ENCODE data around the gene EMX1. TPM values are rescaled to one million over a fixed set of nuclear protein-coding genes. Genes with fewer than 3 reads are reported as not detected.

The EMX1 gene
- total RNA-seq, 1 experiment from 2014 or later = not detected

DNA sequence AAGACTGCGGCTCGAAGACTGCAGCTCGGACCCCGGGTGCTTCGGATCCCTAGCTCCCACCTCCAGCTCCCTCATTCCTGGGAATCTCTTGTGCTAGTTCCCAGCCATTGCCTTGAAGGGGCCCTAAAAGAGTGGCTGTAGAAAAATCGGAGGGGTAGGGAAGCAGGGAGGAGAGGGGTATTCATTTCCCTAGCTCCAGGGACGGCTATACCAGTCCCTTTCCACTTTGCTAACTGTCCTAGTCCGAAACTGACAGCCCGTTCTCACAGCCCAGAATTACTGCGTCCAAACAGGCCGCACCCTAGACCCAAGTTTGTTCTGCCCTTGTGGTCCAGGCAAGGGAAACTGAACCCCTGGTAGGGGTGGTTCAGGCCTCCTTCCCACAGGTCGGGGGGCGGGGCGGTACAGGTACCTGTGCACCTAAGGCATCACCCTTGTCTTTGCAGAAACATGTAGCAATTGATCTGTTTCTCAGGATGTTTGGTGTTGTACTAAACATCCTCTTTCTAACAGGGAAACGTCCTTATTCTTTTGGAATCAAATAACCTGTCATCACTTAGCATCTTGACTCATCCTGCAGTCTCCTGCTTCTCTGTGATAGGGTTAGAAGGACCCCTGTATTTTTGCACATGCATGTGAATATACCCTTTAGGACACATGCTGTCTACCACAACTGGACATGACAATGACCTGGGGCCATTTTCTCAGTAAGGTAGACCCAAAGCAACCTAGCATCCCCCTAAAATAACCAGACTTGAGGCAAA lies 4.0 kb downstream of the EMX1 start:
- Histone ChIP-seq H3K9ac (ENCODE audit: low read length) (no peak overlapping the region), H3K9me3 (ENCODE audit: low read length) (no peaks in the 10 kb centered on the region), H3K36me3 (ENCODE audit: low read depth, low read length) (no peaks in the 10 kb centered on the region), H3K27ac (ENCODE audit: low read length) (no peak overlapping the region), H3K4me2 (ENCODE audit: low read length) (no peak overlapping the region), H3K4me1 (ENCODE audit: insufficient read depth, low read length) (peaks cover 16% of the 10 kb centered on the region; the same call in 1 of the 2 replicates), H3F3A (ENCODE audit: low read length, unreplicated experiment) (no peaks in the 10 kb centered on the region), H3K27me3 (ENCODE audit: low read length) (peaks cover 93% of the 10 kb centered on the region), H3K79me2 (ENCODE audit: low read length) (no peaks in the 10 kb centered on the region), H3K9me2 (replicated peaks; ENCODE audit: low read length) (no peaks in the 10 kb centered on the region), H4K20me1 (ENCODE audit: low read length) (no peaks in the 10 kb centered on the region), H3K4me3 (ENCODE audit: low read length) (no peak overlapping the region), H2AFZ (ENCODE audit: low read length) (no peak overlapping the region)
- DNase-seq = no peak
- no TSS peak for BruUV-seq (replicated peaks)
- intact Hi-C loops (cut with micrococcal nuclease) = no loop called here
- POLR2A ChIA-PET (ENCODE audit: unreplicated experiment) = no interaction called here
- ATAC-seq = no peak
- CTCF ChIA-PET = no interaction called here
- TF ChIP-seq, protein P1, sequence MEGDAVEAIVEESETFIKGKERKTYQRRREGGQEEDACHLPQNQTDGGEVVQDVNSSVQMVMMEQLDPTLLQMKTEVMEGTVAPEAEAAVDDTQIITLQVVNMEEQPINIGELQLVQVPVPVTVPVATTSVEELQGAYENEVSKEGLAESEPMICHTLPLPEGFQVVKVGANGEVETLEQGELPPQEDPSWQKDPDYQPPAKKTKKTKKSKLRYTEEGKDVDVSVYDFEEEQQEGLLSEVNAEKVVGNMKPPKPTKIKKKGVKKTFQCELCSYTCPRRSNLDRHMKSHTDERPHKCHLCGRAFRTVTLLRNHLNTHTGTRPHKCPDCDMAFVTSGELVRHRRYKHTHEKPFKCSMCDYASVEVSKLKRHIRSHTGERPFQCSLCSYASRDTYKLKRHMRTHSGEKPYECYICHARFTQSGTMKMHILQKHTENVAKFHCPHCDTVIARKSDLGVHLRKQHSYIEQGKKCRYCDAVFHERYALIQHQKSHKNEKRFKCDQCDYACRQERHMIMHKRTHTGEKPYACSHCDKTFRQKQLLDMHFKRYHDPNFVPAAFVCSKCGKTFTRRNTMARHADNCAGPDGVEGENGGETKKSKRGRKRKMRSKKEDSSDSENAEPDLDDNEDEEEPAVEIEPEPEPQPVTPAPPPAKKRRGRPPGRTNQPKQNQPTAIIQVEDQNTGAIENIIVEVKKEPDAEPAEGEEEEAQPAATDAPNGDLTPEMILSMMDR (conservative IDR thresholded peaks at IDR 0.05; ENCODE audit: low read depth, low read length) = no peak
- TF ChIP-seq EZH2 (IDR thresholded peaks at IDR 0.05; ENCODE audit: low read length, unreplicated experiment) (no peak), EZH2phosphoT487 (IDR thresholded peaks at IDR 0.05; ENCODE audit: borderline replicate concordance, low read length) (no peak)

DNA sequence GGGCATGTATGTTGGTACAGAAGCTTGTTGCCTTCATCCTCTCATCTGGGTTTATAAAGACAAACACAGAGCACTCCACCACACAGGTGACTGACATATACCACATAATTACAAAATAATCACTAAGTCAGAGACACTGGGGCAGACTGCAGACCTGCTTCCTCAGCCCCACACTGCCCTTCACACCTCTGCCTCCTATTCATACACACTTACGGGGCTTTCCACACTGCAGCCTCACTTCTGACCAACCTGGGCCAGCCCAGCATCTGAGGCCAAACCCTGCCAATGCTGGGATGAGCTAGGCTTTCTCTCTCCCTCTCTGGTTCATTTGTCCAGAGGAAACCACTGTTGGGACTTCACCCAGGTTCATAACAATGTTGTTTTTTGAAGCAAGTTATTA lies 4.5 kb downstream of the EMX1 start:
- Histone ChIP-seq H4K20me1 (ENCODE audit: low read length) (no peaks in the 10 kb centered on the region), H3K79me2 (ENCODE audit: low read length) (no peaks in the 10 kb centered on the region), H2AFZ (ENCODE audit: low read length) (no peak overlapping the region), H3K4me2 (ENCODE audit: low read length) (no peak overlapping the region), H3F3A (ENCODE audit: low read length, unreplicated experiment) (no peaks in the 10 kb centered on the region), H3K27ac (ENCODE audit: low read length) (no peak overlapping the region), H3K36me3 (ENCODE audit: low read depth, low read length) (no peaks in the 10 kb centered on the region), H3K9me3 (ENCODE audit: low read length) (no peaks in the 10 kb centered on the region), H3K4me3 (ENCODE audit: low read length) (no peak overlapping the region), H3K4me1 (ENCODE audit: insufficient read depth, low read length) (peaks cover 13% of the 10 kb centered on the region; the same call in 1 of the 2 replicates), H3K9ac (ENCODE audit: low read length) (no peak overlapping the region), H3K27me3 (ENCODE audit: low read length) (peaks cover 93% of the 10 kb centered on the region), H3K9me2 (replicated peaks; ENCODE audit: low read length) (no peaks in the 10 kb centered on the region)
- CTCF ChIA-PET = interaction anchor here (1.1 kb wide), 1 partner anchor 28 kb away, joined by 3 read pairs; no protein-coding TSS in a partner anchor
- TF ChIP-seq, protein P1 (conservative IDR thresholded peaks at IDR 0.05; ENCODE audit: low read depth, low read length) = no peak
- no peak for TF ChIP-seq EZH2 (IDR thresholded peaks at IDR 0.05; ENCODE audit: low read length, unreplicated experiment)
- no peak for TF ChIP-seq EZH2phosphoT487 (IDR thresholded peaks at IDR 0.05; ENCODE audit: borderline replicate concordance, low read length)
- intact Hi-C loops (cut with micrococcal nuclease) = no loop called here
- no TSS peak for BruUV-seq (replicated peaks)
- POLR2A ChIA-PET (ENCODE audit: unreplicated experiment) = no interaction called here
- ATAC-seq = no peak
- DNase-seq = no peak

DNA sequence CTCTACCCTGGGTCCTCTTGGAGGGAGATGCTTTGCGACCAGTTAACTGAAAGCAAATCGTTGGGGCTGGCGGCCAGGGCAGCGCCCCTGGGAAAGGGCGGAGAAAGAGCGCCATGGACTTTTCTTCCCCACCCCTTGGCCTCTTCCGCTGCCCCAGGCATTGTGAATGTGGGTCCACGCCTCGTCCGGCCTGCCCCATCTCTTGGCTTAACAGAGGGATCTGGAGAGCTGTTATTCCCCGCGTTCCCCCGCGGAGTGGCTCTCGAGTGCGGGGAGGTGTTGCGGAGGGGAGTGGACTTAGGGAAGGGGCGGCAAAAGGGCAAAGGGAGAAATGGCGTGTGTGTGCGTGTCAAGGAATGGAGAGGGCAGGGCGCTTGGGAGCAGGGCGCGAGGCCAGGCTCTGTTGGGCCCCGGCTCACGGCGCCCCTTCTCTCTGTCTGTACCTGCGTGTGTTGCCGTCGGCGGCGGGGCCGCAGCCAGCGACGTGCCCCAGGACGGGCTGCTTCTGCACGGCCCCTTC lies 6.6 kb downstream of the EMX1 start:
- Histone ChIP-seq H3K79me2 (ENCODE audit: low read length) (no peaks in the 10 kb centered on the region), H2AFZ (ENCODE audit: low read length) (no peak overlapping the region), H3K4me1 (ENCODE audit: insufficient read depth, low read length) (0 out of 2 replicates have a peak, but pooled peaks cover under 1% of the 10 kb centered on the region), H3K9ac (ENCODE audit: low read length) (no peak overlapping the region), H4K20me1 (ENCODE audit: low read length) (no peaks in the 10 kb centered on the region), H3K9me3 (ENCODE audit: low read length) (no peaks in the 10 kb centered on the region), H3K36me3 (ENCODE audit: low read depth, low read length) (no peaks in the 10 kb centered on the region), H3K4me3 (ENCODE audit: low read length) (no peak overlapping the region), H3K9me2 (replicated peaks; ENCODE audit: low read length) (no peaks in the 10 kb centered on the region), H3F3A (ENCODE audit: low read length, unreplicated experiment) (no peaks in the 10 kb centered on the region), H3K4me2 (ENCODE audit: low read length) (no peak overlapping the region), H3K27me3 (ENCODE audit: low read length) (peaks cover 98% of the 10 kb centered on the region), H3K27ac (ENCODE audit: low read length) (no peak overlapping the region)
- BruUV-seq (replicated peaks) = no TSS peak
- POLR2A ChIA-PET (ENCODE audit: unreplicated experiment) = no interaction called here
- CTCF ChIA-PET = interaction anchor here (0.5 kb wide), 1 partner anchor 253 kb away, joined by 8 read pairs; no protein-coding TSS in a partner anchor
- TF ChIP-seq EZH2 (IDR thresholded peaks at IDR 0.05; ENCODE audit: low read length, unreplicated experiment) (no peak), EZH2phosphoT487 (IDR thresholded peaks at IDR 0.05; ENCODE audit: borderline replicate concordance, low read length) (no peak)
- TF ChIP-seq, protein P1 (conservative IDR thresholded peaks at IDR 0.05; ENCODE audit: low read depth, low read length) = no peak
- intact Hi-C loops (cut with micrococcal nuclease) = no loop called here
- no peak for DNase-seq
- no peak for ATAC-seq
